ENCODE results near the gene ADA. TPM values are rescaled to one million over a fixed set of nuclear protein-coding genes. Genes with fewer than 3 reads are reported as not detected.
"Not testable (repeated sequence)": the region's sequence is repeated elsewhere in the genome, so short reads cannot be mapped to it uniquely, and the experiment has no call there.

ADA gene
- total RNA-seq, 1 donor from 2014 or later, result 11.4 TPM

- Mint-ChIP-seq H3K9me3 (ENCODE audit: low read depth) (no peaks in the 10 kb centered on the region), H3K36me3 (ENCODE audit: low read depth) (no peaks in the 10 kb centered on the region), H3K4me1 (ENCODE audit: low read depth) (no peaks in the 10 kb centered on the region), H3K27me3 (ENCODE audit: low read depth) (peaks cover 4% of the 10 kb centered on the region), H3K4me3 (ENCODE audit: unreplicated experiment) (no peak overlapping the region), H3K27ac (ENCODE audit: unreplicated experiment) (no peak overlapping the region)
- TF ChIP-seq, protein P1, sequence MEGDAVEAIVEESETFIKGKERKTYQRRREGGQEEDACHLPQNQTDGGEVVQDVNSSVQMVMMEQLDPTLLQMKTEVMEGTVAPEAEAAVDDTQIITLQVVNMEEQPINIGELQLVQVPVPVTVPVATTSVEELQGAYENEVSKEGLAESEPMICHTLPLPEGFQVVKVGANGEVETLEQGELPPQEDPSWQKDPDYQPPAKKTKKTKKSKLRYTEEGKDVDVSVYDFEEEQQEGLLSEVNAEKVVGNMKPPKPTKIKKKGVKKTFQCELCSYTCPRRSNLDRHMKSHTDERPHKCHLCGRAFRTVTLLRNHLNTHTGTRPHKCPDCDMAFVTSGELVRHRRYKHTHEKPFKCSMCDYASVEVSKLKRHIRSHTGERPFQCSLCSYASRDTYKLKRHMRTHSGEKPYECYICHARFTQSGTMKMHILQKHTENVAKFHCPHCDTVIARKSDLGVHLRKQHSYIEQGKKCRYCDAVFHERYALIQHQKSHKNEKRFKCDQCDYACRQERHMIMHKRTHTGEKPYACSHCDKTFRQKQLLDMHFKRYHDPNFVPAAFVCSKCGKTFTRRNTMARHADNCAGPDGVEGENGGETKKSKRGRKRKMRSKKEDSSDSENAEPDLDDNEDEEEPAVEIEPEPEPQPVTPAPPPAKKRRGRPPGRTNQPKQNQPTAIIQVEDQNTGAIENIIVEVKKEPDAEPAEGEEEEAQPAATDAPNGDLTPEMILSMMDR (IDR thresholded peaks at IDR 0.05), result no peak
- DNase-seq (ENCODE audit: low spot score), result no peak
Measured at GRCh38 chr20:44660581-44660980, 9.1 kb upstream of the ADA start.

GRCh38 chr20:44659931-44660330 lies 8.4 kb upstream of the ADA start:
- Mint-ChIP-seq H3K27me3 (ENCODE audit: low read depth) (peaks cover 4% of the 10 kb centered on the region), H3K9me3 (ENCODE audit: low read depth) (no peaks in the 10 kb centered on the region), H3K4me1 (ENCODE audit: low read depth) (no peaks in the 10 kb centered on the region), H3K4me3 (ENCODE audit: unreplicated experiment) (no peak overlapping the region), H3K36me3 (ENCODE audit: low read depth) (no peaks in the 10 kb centered on the region), H3K27ac (ENCODE audit: unreplicated experiment) (no peak overlapping the region)
- TF ChIP-seq, protein P1 (IDR thresholded peaks at IDR 0.05), result no peak
- no peak for DNase-seq (ENCODE audit: low spot score)

DNA sequence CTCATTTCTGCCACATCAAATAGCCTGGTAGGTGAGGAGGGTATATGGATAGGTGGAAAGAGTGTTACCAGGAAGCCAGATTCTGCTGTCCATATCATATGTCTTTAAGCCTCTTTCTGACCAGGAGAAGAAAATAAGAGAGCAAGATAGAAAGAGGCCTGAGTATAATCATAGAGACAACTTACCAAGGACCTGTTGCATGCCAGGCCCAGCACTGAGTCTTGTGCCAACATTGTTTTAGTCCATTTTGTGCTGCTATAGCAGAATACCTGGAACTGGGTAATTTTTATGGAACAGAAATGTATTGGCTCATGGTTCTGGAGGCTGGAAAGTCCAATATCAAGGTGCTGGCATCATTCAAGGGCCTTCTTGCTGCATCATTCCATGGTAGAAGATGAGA lies 7.3 kb upstream of the ADA start:
- Mint-ChIP-seq H3K4me1 (ENCODE audit: low read depth) (no peaks in the 10 kb centered on the region), H3K36me3 (ENCODE audit: low read depth) (no peaks in the 10 kb centered on the region), H3K9me3 (ENCODE audit: low read depth) (no peaks in the 10 kb centered on the region), H3K27ac (ENCODE audit: unreplicated experiment) (no peak overlapping the region), H3K4me3 (ENCODE audit: unreplicated experiment) (no peak overlapping the region), H3K27me3 (ENCODE audit: low read depth) (no peaks in the 10 kb centered on the region)
- TF ChIP-seq, protein P1 (IDR thresholded peaks at IDR 0.05), result no peak
- no peak for DNase-seq (ENCODE audit: low spot score)

GRCh38 chr20:44657875-44658274 lies 6.4 kb upstream of the ADA start:
- no peak overlapping the region for H3K27ac Mint-ChIP-seq (ENCODE audit: unreplicated experiment)
- DNase-seq (ENCODE audit: low spot score), result no peak
- no peaks in the 10 kb centered on the region for H3K27me3 Mint-ChIP-seq (ENCODE audit: low read depth)

DNA sequence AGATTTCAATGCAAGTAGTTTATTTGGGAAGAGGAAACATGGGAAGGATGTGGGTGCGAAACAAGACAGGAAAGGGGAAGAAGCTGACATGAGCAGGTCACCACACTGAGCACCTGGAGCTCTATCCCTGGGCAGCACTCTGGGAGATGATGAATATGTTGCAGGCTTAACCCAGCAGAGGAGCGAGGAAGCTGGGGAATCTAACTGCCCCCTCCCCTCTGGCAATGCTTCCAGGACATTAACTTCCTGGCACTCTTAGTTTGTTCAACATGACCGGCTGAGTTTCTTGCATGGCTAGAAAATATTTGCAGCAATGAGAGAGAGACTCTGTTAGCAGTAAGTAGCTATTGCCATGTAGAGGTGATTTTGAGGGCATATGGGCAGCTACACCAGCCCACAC lies 4.9 kb upstream of the ADA start:
- H3K36me3 Mint-ChIP-seq (ENCODE audit: low read depth), result no peaks in the 10 kb centered on the region
- DNase-seq (ENCODE audit: low spot score), result no peak
- H3K27ac Mint-ChIP-seq (ENCODE audit: unreplicated experiment), result no peak overlapping the region
- TF ChIP-seq, protein P1 (IDR thresholded peaks at IDR 0.05), result no peak
- peaks cover 11% of the 10 kb centered on the region for H3K4me1 Mint-ChIP-seq (ENCODE audit: low read depth)
- no peaks in the 10 kb centered on the region for H3K9me3 Mint-ChIP-seq (ENCODE audit: low read depth)
- H3K27me3 Mint-ChIP-seq (ENCODE audit: low read depth), result peaks cover 2% of the 10 kb centered on the region
- no peak overlapping the region for H3K4me3 Mint-ChIP-seq (ENCODE audit: unreplicated experiment)

More at GRCh38 chr20:44657875-44658274, 6.4 kb upstream of the ADA start:
- Mint-ChIP-seq H3K4me1 (ENCODE audit: low read depth) (peaks cover 3% of the 10 kb centered on the region), H3K36me3 (ENCODE audit: low read depth) (no peaks in the 10 kb centered on the region), H3K9me3 (ENCODE audit: low read depth) (no peaks in the 10 kb centered on the region), H3K4me3 (ENCODE audit: unreplicated experiment) (no peak overlapping the region)
- TF ChIP-seq, protein P1 (IDR thresholded peaks at IDR 0.05), result no peak

- H3K4me1 Mint-ChIP-seq (ENCODE audit: low read depth), result peaks cover 23% of the 10 kb centered on the region
- H3K36me3 Mint-ChIP-seq (ENCODE audit: low read depth), result not testable (repeated sequence)
Measured at GRCh38 chr20:44654210-44654609, 2.7 kb upstream of the ADA start.

More at GRCh38 chr20:44654210-44654609, 2.7 kb upstream of the ADA start:
- not testable (repeated sequence) for H3K9me3 Mint-ChIP-seq (ENCODE audit: low read depth); H3K27ac Mint-ChIP-seq (ENCODE audit: unreplicated experiment); DNase-seq (ENCODE audit: low spot score); H3K27me3 Mint-ChIP-seq (ENCODE audit: low read depth); H3K4me3 Mint-ChIP-seq (ENCODE audit: unreplicated experiment)

All from chondrocyte (in vitro differentiated cells).